GM23338 (cell line): Measurements from ENCODE around the gene GDE1. TPM values are rescaled to one million over a fixed set of nuclear protein-coding genes. Genes with fewer than 3 reads are reported as not detected.

Experiments
- ATAC-seq: fragments of 200-7000 bp; cut with Tn5 transposase; 3 replicates; pipeline ENCODE4 v1.9.1; 2020
- DNase-seq: peaks from one replicate; pipeline ENCODE4 v3.0.0-alpha.2; 2015; ENCODE audit warnings: low spot score
- H2AFZ ChIP-seq: fragments of 200-600 bp; sonication (generic); 2 replicates; pipeline ENCODE4 v1.8.0; 2016; ENCODE audit warnings: antibody characterized with exemption, mild to moderate bottlenecking, moderate library complexity
- H3F3A ChIP-seq: fragments of 200-600 bp; sonication (generic); replicated peaks from 2 replicates; pipeline ENCODE4 v1.8.0; 2017; ENCODE audit warnings: antibody characterized with exemption, mixed run types, low read depth
- H3K27ac ChIP-seq: fragments of 200-600 bp; sonication (generic); 2 replicates; pipeline ENCODE4 v1.6.1; 2016; ENCODE audit warnings: low read depth
- H3K27me3 ChIP-seq: fragments of 200-600 bp; sonication (generic); 2 replicates; pipeline ENCODE4 v1.8.0; 2016; ENCODE audit warnings: mild to moderate bottlenecking, mixed run types, moderate library complexity; ENCODE audit not compliant: insufficient read depth
- H3K36me3 ChIP-seq: fragments of 200-600 bp; sonication (generic); 2 replicates; pipeline ENCODE4 v1.8.0; 2016; ENCODE audit warnings: mild to moderate bottlenecking; ENCODE audit not compliant: insufficient read depth
- H3K4me1 ChIP-seq: fragments of 200-600 bp; sonication (generic); 2 replicates; pipeline ENCODE4 v1.8.0; 2016; ENCODE audit warnings: mild to moderate bottlenecking, moderate library complexity; ENCODE audit not compliant: insufficient read depth
- H3K4me2 ChIP-seq: fragments of 200-600 bp; sonication (generic); 2 replicates; pipeline ENCODE4 v1.7.1; 2017; ENCODE audit warnings: mixed run types
- H3K4me3 ChIP-seq: fragments of 200-600 bp; sonication (generic); 2 replicates; pipeline ENCODE4 v1.6.1; 2016; ENCODE audit warnings: mixed run types
- H3K79me2 ChIP-seq: fragments of 200-600 bp; sonication (generic); replicated peaks from 2 replicates; pipeline ENCODE4 v1.8.0; 2017; ENCODE audit warnings: mild to moderate bottlenecking; ENCODE audit not compliant: insufficient read depth
- H3K9me2 ChIP-seq: fragments of 200-600 bp; sonication (generic); 2 replicates; pipeline ENCODE4 v1.8.0; 2017; ENCODE audit not compliant: insufficient read depth
- H4K20me1 ChIP-seq: fragments of 200-600 bp; sonication (generic); replicated peaks from 2 replicates; pipeline ENCODE4 v1.8.0; 2017; ENCODE audit warnings: mild to moderate bottlenecking; ENCODE audit not compliant: insufficient read depth
- H3K27ac Mint-ChIP-seq: 2 replicates; pipeline ENCODE4 v1.8.0; 2020; ENCODE audit warnings: inconsistent platforms, mild to moderate bottlenecking, moderate library complexity, mixed read lengths
- H3K27me3 Mint-ChIP-seq: 3 replicates; pipeline ENCODE4 v1.8.0; 2022; ENCODE audit warnings: low read depth, mild to moderate bottlenecking, moderate library complexity, mixed read lengths, inconsistent platforms; ENCODE audit not compliant: insufficient read depth, poor library complexity
- H3K36me3 Mint-ChIP-seq: 3 replicates; pipeline ENCODE4 v1.8.0; 2021; ENCODE audit warnings: low read depth, mild to moderate bottlenecking, inconsistent platforms, moderate library complexity, mixed read lengths
- H3K4me1 Mint-ChIP-seq: 3 replicates; pipeline ENCODE4 v1.8.0; 2020; ENCODE audit warnings: mild to moderate bottlenecking, inconsistent platforms, mixed read lengths
- H3K4me3 Mint-ChIP-seq: 3 replicates; pipeline ENCODE4 v1.8.0; 2021; ENCODE audit warnings: moderate library complexity, mild to moderate bottlenecking, inconsistent platforms, mixed read lengths
- H3K9me3 Mint-ChIP-seq: 3 replicates; pipeline ENCODE4 v1.8.0; 2020; ENCODE audit warnings: moderate library complexity, mild to moderate bottlenecking, inconsistent platforms, mixed read lengths
- CREB1 ChIP-seq: fragments of 250-450 bp; sonication (Bioruptor Pico); IDR thresholded peaks from 2 replicates; pipeline ENCODE4 v1.5.0; 2020; ENCODE audit warnings: low read depth, mild to moderate bottlenecking, moderate library complexity
- EZH2 ChIP-seq: fragments of 200-600 bp; sonication (generic); IDR thresholded peaks from one replicate; pipeline ENCODE4 v1.8.0; 2017; ENCODE audit warnings: antibody characterized with exemption, mild to moderate bottlenecking, low read depth; ENCODE audit not compliant: unreplicated experiment
- EZH2phosphoT487 ChIP-seq: fragments of 200-600 bp; sonication (generic); IDR thresholded peaks from one replicate; pipeline ENCODE4 v1.8.1; 2018; ENCODE audit warnings: antibody characterized with exemption; ENCODE audit not compliant: unreplicated experiment
- JUNB ChIP-seq: IDR thresholded peaks from one replicate; pipeline ENCODE4 v1.6.1; 2016; ENCODE audit warnings: antibody characterized with exemption; ENCODE audit not compliant: unreplicated experiment
- POLR2AphosphoS5 ChIP-seq: IDR thresholded peaks from 2 replicates; pipeline ENCODE4 v1.6.1; 2016; ENCODE audit warnings: antibody characterized with exemption, low read depth
- STAT1 ChIP-seq: IDR thresholded peaks from one replicate; pipeline ENCODE4 v1.6.1; 2016; ENCODE audit warnings: antibody characterized with exemption; ENCODE audit not compliant: unreplicated experiment
- ZNF331 ChIP-seq: fragments of 250-450 bp; sonication (Bioruptor Pico); IDR thresholded peaks from 2 replicates; pipeline ENCODE4 v1.5.0; 2020; ENCODE audit warnings: low read depth, mild to moderate bottlenecking, moderate library complexity
- polyA plus RNA-seq: library from polyadenylated mRNA; unstranded; fragments of >200 nt; fragmentation: Nextera tagmentation; extraction: Ambion mirVana; gene quantifications from 2 replicates; pipeline ENCODE4 v1.2.1, GENCODE V29; 2016
- total RNA-seq: library from RNA; depleted of rRNA; stranded (reverse); fragments of >200 nt; shearing (Covaris generic); gene quantifications from 2 replicates; pipeline ENCODE4 v1.2.3, GENCODE V29; 2014
- TF ChIP-seq, protein P1 (sequence below), 2 experiments: fragments of 200-600 bp in 1 of 2; sonication (generic) in 1 of 2; conservative IDR thresholded peaks; 2 replicates each; pipeline versions ENCODE4 v1.5.1 to v1.6.1; 2016 to 2017; ENCODE audit warnings: antibody characterized with exemption in 2 of 2, low read depth in 2 of 2, mild to moderate bottlenecking in 2 of 2, moderate library complexity in 1 of 2
- TF ChIP-seq, protein P2 (sequence below): fragments of 250-450 bp; sonication (Bioruptor Pico); IDR thresholded peaks from 2 replicates; pipeline ENCODE4 v1.5.0; 2020; ENCODE audit warnings: mild to moderate bottlenecking, moderate library complexity
- TF ChIP-seq, protein P3 (sequence below): IDR thresholded peaks from 2 replicates; pipeline ENCODE4 v1.6.1; 2016; ENCODE audit warnings: antibody characterized with exemption

The GDE1 gene
- total and polyA plus RNA-seq, 2 experiments from 2014 or later, result 30.0 to 69.3 TPM

DNA sequence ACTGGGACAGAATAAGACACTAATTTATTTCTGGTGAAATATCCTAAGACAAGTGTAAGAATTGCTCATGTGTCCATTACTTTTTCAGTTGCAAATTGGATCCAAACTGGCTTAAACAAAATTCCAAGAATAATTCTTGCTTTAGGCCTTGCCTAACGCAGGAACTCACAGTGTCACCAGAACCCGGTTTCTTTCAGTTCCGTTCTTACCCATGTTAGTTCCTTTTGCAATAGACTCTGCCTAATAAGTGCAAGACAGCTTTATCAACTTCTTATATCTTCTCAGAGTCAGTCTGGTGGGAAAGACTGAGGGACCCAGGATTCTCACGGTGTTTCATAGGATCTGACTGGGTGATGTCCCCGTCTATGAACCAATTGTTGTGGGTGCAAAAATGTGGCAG lies 24.7 kb downstream of the GDE1 start:
- H3K9me2 ChIP-seq, result no peaks in the 10 kb centered on the region
- H3K4me1 ChIP-seq, result no peaks in the 10 kb centered on the region
- Mint-ChIP-seq H3K9me3 (no peaks in the 10 kb centered on the region), H3K27me3 (no peaks in the 10 kb centered on the region), H3K4me3 (no peak overlapping the region), H3K36me3 (peaks cover 19% of the 10 kb centered on the region), H3K4me1 (no peaks in the 10 kb centered on the region), H3K27ac (no peak overlapping the region)
- H3K27me3 ChIP-seq, result no peaks in the 10 kb centered on the region
- TF ChIP-seq CREB1 (CRISPR knock-in tag), result no peak
- no peak overlapping the region for H3K4me3 ChIP-seq
- no peaks in the 10 kb centered on the region for H3K79me2 ChIP-seq
- H4K20me1 ChIP-seq, result no peaks in the 10 kb centered on the region; the same call in 1 of the 2 replicates
- DNase-seq (no peak), ATAC-seq (no peak)
- H3F3A ChIP-seq, result no peaks in the 10 kb centered on the region
- peaks cover 13% of the 10 kb centered on the region for H3K36me3 ChIP-seq
- no peak overlapping the region for H3K27ac ChIP-seq
- no peak overlapping the region for H2AFZ ChIP-seq
- no peak overlapping the region for H3K4me2 ChIP-seq

DNA sequence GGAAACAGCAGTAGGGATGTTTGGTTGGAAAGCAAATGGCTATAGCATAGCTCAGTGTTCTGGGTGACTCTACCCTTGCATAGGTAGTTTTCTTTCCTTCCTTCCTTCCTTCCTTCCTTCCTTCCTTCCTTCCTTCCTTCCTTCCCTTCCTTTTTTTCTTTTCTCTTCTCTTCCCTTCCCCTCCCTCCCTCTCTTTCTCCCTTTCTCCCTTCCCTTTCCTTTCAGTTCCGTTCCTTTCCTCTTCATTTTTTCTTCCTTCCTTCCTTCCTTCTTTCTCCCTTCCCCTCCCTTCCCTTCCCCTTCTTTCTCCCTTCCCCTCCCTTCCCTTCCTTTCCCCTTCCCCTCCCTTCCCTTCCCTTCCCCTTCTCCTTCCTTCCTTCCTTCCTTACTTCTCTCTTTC lies 31.3 kb downstream of the GDE1 start:
- DNase-seq, result no peak
- Histone ChIP-seq H3K27ac (no peak overlapping the region), H3K4me3 (no peak overlapping the region), H2AFZ (no peak overlapping the region), H3K4me2 (no peak overlapping the region), H3F3A (peaks cover 7% of the 10 kb centered on the region; the same call in 1 of the 2 replicates), H3K9me2 (no peaks in the 10 kb centered on the region), H3K79me2 (no peaks in the 10 kb centered on the region), H3K27me3 (no peaks in the 10 kb centered on the region), H3K4me1 (peaks cover 14% of the 10 kb centered on the region), H3K36me3 (no peaks in the 10 kb centered on the region), H4K20me1 (no peaks in the 10 kb centered on the region)
- no peak for ATAC-seq
- Mint-ChIP-seq H3K36me3 (peaks cover 7% of the 10 kb centered on the region; the same call in 2 of the 3 replicates), H3K27ac (no peak overlapping the region; the same call in 1 of the 2 replicates), H3K27me3 (peaks cover 5% of the 10 kb centered on the region), H3K4me1 (peaks cover 20% of the 10 kb centered on the region), H3K4me3 (no peak overlapping the region), H3K9me3 (no peaks in the 10 kb centered on the region)
- TF ChIP-seq, protein P1, sequence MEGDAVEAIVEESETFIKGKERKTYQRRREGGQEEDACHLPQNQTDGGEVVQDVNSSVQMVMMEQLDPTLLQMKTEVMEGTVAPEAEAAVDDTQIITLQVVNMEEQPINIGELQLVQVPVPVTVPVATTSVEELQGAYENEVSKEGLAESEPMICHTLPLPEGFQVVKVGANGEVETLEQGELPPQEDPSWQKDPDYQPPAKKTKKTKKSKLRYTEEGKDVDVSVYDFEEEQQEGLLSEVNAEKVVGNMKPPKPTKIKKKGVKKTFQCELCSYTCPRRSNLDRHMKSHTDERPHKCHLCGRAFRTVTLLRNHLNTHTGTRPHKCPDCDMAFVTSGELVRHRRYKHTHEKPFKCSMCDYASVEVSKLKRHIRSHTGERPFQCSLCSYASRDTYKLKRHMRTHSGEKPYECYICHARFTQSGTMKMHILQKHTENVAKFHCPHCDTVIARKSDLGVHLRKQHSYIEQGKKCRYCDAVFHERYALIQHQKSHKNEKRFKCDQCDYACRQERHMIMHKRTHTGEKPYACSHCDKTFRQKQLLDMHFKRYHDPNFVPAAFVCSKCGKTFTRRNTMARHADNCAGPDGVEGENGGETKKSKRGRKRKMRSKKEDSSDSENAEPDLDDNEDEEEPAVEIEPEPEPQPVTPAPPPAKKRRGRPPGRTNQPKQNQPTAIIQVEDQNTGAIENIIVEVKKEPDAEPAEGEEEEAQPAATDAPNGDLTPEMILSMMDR (conservative IDR thresholded peaks at IDR 0.05; ENCODE audit: low read depth in 2 of 2), result no peak
- TF ChIP-seq EZH2, result no peak
- TF ChIP-seq EZH2phosphoT487, result no peak
- TF ChIP-seq, protein P2, sequence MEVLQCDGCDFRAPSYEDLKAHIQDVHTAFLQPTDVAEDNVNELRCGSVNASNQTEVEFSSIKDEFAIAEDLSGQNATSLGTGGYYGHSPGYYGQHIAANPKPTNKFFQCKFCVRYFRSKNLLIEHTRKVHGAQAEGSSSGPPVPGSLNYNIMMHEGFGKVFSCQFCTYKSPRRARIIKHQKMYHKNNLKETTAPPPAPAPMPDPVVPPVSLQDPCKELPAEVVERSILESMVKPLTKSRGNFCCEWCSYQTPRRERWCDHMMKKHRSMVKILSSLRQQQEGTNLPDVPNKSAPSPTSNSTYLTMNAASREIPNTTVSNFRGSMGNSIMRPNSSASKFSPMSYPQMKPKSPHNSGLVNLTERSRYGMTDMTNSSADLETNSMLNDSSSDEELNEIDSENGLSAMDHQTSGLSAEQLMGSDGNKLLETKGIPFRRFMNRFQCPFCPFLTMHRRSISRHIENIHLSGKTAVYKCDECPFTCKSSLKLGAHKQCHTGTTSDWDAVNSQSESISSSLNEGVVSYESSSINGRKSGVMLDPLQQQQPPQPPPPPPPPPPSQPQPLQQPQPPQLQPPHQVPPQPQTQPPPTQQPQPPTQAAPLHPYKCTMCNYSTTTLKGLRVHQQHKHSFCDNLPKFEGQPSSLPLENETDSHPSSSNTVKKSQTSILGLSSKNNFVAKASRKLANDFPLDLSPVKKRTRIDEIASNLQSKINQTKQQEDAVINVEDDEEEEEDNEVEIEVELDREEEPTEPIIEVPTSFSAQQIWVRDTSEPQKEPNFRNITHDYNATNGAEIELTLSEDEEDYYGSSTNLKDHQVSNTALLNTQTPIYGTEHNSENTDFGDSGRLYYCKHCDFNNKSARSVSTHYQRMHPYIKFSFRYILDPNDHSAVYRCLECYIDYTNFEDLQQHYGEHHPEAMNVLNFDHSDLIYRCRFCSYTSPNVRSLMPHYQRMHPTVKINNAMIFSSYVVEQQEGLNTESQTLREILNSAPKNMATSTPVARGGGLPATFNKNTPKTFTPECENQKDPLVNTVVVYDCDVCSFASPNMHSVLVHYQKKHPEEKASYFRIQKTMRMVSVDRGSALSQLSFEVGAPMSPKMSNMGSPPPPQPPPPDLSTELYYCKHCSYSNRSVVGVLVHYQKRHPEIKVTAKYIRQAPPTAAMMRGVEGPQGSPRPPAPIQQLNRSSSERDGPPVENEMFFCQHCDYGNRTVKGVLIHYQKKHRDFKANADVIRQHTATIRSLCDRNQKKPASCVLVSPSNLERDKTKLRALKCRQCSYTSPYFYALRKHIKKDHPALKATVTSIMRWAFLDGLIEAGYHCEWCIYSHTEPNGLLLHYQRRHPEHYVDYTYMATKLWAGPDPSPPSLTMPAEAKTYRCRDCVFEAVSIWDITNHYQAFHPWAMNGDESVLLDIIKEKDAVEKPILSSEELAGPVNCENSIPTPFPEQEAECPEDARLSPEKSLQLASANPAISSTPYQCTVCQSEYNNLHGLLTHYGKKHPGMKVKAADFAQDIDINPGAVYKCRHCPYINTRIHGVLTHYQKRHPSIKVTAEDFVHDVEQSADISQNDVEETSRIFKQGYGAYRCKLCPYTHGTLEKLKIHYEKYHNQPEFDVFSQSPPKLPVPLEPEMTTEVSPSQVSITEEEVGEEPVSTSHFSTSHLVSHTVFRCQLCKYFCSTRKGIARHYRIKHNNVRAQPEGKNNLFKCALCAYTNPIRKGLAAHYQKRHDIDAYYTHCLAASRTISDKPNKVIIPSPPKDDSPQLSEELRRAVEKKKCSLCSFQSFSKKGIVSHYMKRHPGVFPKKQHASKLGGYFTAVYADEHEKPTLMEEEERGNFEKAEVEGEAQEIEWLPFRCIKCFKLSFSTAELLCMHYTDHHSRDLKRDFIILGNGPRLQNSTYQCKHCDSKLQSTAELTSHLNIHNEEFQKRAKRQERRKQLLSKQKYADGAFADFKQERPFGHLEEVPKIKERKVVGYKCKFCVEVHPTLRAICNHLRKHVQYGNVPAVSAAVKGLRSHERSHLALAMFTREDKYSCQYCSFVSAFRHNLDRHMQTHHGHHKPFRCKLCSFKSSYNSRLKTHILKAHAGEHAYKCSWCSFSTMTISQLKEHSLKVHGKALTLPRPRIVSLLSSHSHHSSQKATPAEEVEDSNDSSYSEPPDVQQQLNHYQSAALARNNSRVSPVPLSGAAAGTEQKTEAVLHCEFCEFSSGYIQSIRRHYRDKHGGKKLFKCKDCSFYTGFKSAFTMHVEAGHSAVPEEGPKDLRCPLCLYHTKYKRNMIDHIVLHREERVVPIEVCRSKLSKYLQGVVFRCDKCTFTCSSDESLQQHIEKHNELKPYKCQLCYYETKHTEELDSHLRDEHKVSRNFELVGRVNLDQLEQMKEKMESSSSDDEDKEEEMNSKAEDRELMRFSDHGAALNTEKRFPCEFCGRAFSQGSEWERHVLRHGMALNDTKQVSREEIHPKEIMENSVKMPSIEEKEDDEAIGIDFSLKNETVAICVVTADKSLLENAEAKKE (CRISPR knock-in tag), result no peak
- TF ChIP-seq ZNF331 (CRISPR knock-in tag), result no peak
- no peak for TF ChIP-seq CREB1 (CRISPR knock-in tag)
- TF ChIP-seq JUNB, result no peak
- TF ChIP-seq, protein P3, sequence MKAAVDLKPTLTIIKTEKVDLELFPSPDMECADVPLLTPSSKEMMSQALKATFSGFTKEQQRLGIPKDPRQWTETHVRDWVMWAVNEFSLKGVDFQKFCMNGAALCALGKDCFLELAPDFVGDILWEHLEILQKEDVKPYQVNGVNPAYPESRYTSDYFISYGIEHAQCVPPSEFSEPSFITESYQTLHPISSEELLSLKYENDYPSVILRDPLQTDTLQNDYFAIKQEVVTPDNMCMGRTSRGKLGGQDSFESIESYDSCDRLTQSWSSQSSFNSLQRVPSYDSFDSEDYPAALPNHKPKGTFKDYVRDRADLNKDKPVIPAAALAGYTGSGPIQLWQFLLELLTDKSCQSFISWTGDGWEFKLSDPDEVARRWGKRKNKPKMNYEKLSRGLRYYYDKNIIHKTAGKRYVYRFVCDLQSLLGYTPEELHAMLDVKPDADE, result no peak
- no peak for TF ChIP-seq STAT1
- TF ChIP-seq POLR2AphosphoS5, result no peak
